ENCODE data around the gene PPL.

PPL gene

GRCh38 chr16:4888428-4889135, 48.4 kb downstream of the PPL start:
- TF ChIP-seq CTCF (IDR thresholded peaks at IDR 0.05; ENCODE audit: unreplicated experiment in 3 of 3): no peak
- Mint-ChIP-seq H3K9me3 (no peaks in the 10 kb centered on the region), H3K27ac (no peak overlapping the region), H3K4me3 (no peak overlapping the region), H3K36me3 (ENCODE audit: low read depth) (peaks cover 46% of the 10 kb centered on the region), H3K27me3 (ENCODE audit: low read depth) (peaks cover 5% of the 10 kb centered on the region), H3K4me1 (peaks cover 8% of the 10 kb centered on the region)

GRCh38 chr16:4886151-4886550, 50.8 kb downstream of the PPL start:
- no peak overlapping the region for H3K4me3 Mint-ChIP-seq
- peaks cover 20% of the 10 kb centered on the region for H3K4me1 Mint-ChIP-seq
- peak overlapping the region in 1 of 3 experiments; percentile 41 for H3K27ac Mint-ChIP-seq
- peaks cover 69% of the 10 kb centered on the region for H3K36me3 Mint-ChIP-seq (ENCODE audit: low read depth)
- TF ChIP-seq CTCF (IDR thresholded peaks at IDR 0.05; ENCODE audit: unreplicated experiment in 3 of 3): no peak
- H3K9me3 Mint-ChIP-seq: no peaks in the 10 kb centered on the region
- H3K27me3 Mint-ChIP-seq (ENCODE audit: low read depth): peaks cover 5% of the 10 kb centered on the region

- Mint-ChIP-seq H3K27me3 (ENCODE audit: low read depth) (peaks cover 5% of the 10 kb centered on the region), H3K27ac (peak overlapping the region in 2 of 3 experiments; percentile 14 to 17), H3K36me3 (ENCODE audit: low read depth) (peaks cover 76% of the 10 kb centered on the region), H3K9me3 (no peaks in the 10 kb centered on the region), H3K4me3 (no peak overlapping the region), H3K4me1 (peaks cover 21% of the 10 kb centered on the region)
- no peak for TF ChIP-seq CTCF (IDR thresholded peaks at IDR 0.05; ENCODE audit: unreplicated experiment in 3 of 3)
Measured at GRCh38 chr16:4884972-4885874, 51.7 kb downstream of the PPL start.

GRCh38 chr16:4884209-4884608, 52.7 kb downstream of the PPL start:
- Mint-ChIP-seq H3K27me3 (ENCODE audit: low read depth) (peaks cover 5% of the 10 kb centered on the region), H3K4me3 (no peak overlapping the region), H3K9me3 (no peaks in the 10 kb centered on the region), H3K27ac (no peak overlapping the region), H3K4me1 (peaks cover 21% of the 10 kb centered on the region), H3K36me3 (ENCODE audit: low read depth) (peaks cover 80% of the 10 kb centered on the region)
- TF ChIP-seq CTCF (IDR thresholded peaks at IDR 0.05; ENCODE audit: unreplicated experiment in 3 of 3): no peak

GRCh38 chr16:4883501-4883900, 53.4 kb downstream of the PPL start:
- no peak for TF ChIP-seq CTCF (IDR thresholded peaks at IDR 0.05; ENCODE audit: unreplicated experiment in 3 of 3)
- Mint-ChIP-seq H3K27me3 (ENCODE audit: low read depth) (peaks cover 5% of the 10 kb centered on the region), H3K4me3 (no peak overlapping the region), H3K9me3 (no peaks in the 10 kb centered on the region), H3K27ac (no peak overlapping the region), H3K4me1 (peaks cover 21% of the 10 kb centered on the region), H3K36me3 (ENCODE audit: low read depth) (peaks cover 84% of the 10 kb centered on the region)

Measured in nephron (organoid).